Cardiac muscle cell (in vitro differentiated cells and primary cell): ENCODE results near the gene EFCAB8. TPM values are rescaled to one million over a fixed set of nuclear protein-coding genes. Genes with fewer than 3 reads are reported as not detected.
A peak's percentile ranks its signal among the peaks of the same experiment; 100 is the strongest.

Experiments used
- DNase-seq, 2 donors: peaks; one replicate each; pipeline versions ENCODE4 v3.0.0 to v3.0.0-alpha.2; 2010 to 2017; ENCODE audit warnings: low read depth in 1 of 2, low spot score in 1 of 2
- H3K27ac ChIP-seq: fragments of 200-600 bp; sonication (generic); 2 replicates; pipeline ENCODE4 v1.5.1; 2016
- H3K27me3 ChIP-seq: fragments of 200-600 bp; sonication (generic); 2 replicates; pipeline ENCODE4 v1.6.0; 2016; ENCODE audit warnings: control low read depth
- H3K36me3 ChIP-seq: fragments of 200-600 bp; sonication (generic); 2 replicates; pipeline ENCODE4 v1.5.1; 2016; ENCODE audit warnings: control low read depth
- H3K4me1 ChIP-seq: fragments of 200-600 bp; sonication (generic); 2 replicates; pipeline ENCODE4 v1.8.1; 2017; ENCODE audit warnings: low read depth, mild to moderate bottlenecking, mixed run types
- H3K4me3 ChIP-seq: fragments of 200-600 bp; sonication (generic); 2 replicates; pipeline ENCODE4 v1.5.1; 2016; ENCODE audit warnings: mild to moderate bottlenecking
- H3K9me3 ChIP-seq: fragments of 200-600 bp; sonication (generic); 2 replicates; pipeline ENCODE4 v1.5.1; 2017; ENCODE audit warnings: low read depth, mild to moderate bottlenecking, control low read depth
- CTCF ChIP-seq: IDR thresholded peaks from 2 replicates; pipeline ENCODE4 v1.5.1; 2012; ENCODE audit warnings: low read depth, mild to moderate bottlenecking, low read length
- polyA plus RNA-seq: library from polyadenylated mRNA; unstranded; fragments of >200 nt; fragmentation: Nextera tagmentation; extraction: Ambion mirVana; gene quantifications from 2 replicates; pipeline ENCODE4 v1.2.1, GENCODE V29; 2016
- total RNA-seq: library from RNA; depleted of rRNA; stranded (reverse); fragments of >200 nt; gene quantifications from 2 replicates; pipeline ENCODE4 v1.2.3, GENCODE V29; 2016

EFCAB8 gene
- total and polyA plus RNA-seq, 2 experiments from 2014 or later: 0.54 TPM; not detected in 1

DNA sequence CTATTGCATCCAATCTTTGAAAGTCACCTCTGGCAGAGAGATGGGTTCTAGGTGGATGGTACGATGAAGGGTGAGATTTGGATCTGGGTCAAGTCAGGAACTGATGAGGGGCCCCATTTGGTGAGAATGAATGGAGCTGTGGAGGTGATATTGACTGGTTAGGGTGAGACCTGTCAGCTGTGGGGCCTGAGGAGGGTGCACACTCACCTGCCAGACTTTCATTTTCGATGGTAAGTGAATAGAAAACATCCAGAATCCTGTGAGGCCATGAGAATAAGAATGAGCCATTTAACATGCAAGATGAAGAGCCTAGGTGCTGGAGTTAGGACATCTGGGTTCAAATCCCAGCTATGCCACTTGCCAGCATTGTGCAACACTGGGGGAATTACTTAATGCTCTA, 138.7 kb downstream of the EFCAB8 start:
- no peak for DNase-seq
- H3K27ac ChIP-seq: no peak overlapping the region

GRCh38 chr20:32999603-33000250, 141.0 kb downstream of the EFCAB8 start:
- H3K27me3 ChIP-seq: no peaks in the 10 kb centered on the region
- no peak for TF ChIP-seq CTCF
- no peaks in the 10 kb centered on the region for H3K36me3 ChIP-seq
- no peaks in the 10 kb centered on the region for H3K9me3 ChIP-seq
- no peak overlapping the region for H3K4me3 ChIP-seq
- peak in 1 of 2 donors; percentile 29 for DNase-seq
- no peak overlapping the region for H3K27ac ChIP-seq
- H3K4me1 ChIP-seq: no peaks in the 10 kb centered on the region

More for the DNA sequence above, 138.7 kb downstream of the EFCAB8 start:
- H3K4me1 ChIP-seq: no peaks in the 10 kb centered on the region
- H3K9me3 ChIP-seq: no peaks in the 10 kb centered on the region
- H3K27me3 ChIP-seq: no peaks in the 10 kb centered on the region
- TF ChIP-seq CTCF: no peak
- no peaks in the 10 kb centered on the region for H3K36me3 ChIP-seq
- no peak overlapping the region for H3K4me3 ChIP-seq

GRCh38 chr20:33000802-33001466, 142.2 kb downstream of the EFCAB8 start:
- Histone ChIP-seq H3K27ac (no peak overlapping the region), H3K4me3 (no peak overlapping the region), H3K4me1 (no peaks in the 10 kb centered on the region), H3K27me3 (no peaks in the 10 kb centered on the region), H3K9me3 (no peaks in the 10 kb centered on the region), H3K36me3 (no peaks in the 10 kb centered on the region)
- no peak for DNase-seq
- no peak for TF ChIP-seq CTCF

DNA sequence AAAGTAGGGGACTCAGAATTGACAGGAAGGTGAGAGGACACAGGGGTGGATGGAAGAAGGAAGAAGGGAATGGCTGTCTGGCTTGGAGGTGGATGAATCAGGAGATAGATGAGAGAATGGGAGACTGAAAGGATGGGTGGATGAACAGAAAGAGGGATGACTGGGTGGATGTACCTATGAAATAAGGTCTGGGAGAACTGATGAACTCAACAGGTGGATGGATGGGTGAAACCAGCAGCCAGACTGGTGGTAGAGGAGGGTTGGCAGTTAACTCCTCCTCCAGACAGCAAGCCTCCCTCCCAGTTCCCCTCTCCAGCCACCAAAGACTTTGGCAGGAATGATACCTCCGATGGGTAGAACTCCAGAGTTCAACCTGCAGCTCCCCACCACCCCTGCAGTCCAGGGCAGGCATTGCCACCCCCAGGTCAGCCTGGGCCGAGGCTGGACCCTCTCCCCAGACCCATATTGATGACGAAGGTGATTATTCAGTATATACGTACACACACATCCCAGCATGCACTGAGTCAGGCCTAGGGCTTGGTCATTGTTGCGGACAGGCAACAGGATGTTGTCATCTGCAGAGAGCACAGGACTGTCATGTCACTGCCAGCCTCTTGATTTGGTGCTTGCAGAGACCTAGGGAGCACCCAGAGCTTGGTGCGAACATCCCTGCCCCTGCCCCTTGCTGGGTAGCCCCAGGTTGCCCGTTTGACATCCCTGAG, 143.5 kb downstream of the EFCAB8 start:
- Histone ChIP-seq H3K27ac (no peak overlapping the region), H3K9me3 (no peaks in the 10 kb centered on the region), H3K4me3 (no peak overlapping the region), H3K27me3 (no peaks in the 10 kb centered on the region), H3K36me3 (no peaks in the 10 kb centered on the region), H3K4me1 (no peaks in the 10 kb centered on the region)
- DNase-seq: no peak
- no peak for TF ChIP-seq CTCF

DNA sequence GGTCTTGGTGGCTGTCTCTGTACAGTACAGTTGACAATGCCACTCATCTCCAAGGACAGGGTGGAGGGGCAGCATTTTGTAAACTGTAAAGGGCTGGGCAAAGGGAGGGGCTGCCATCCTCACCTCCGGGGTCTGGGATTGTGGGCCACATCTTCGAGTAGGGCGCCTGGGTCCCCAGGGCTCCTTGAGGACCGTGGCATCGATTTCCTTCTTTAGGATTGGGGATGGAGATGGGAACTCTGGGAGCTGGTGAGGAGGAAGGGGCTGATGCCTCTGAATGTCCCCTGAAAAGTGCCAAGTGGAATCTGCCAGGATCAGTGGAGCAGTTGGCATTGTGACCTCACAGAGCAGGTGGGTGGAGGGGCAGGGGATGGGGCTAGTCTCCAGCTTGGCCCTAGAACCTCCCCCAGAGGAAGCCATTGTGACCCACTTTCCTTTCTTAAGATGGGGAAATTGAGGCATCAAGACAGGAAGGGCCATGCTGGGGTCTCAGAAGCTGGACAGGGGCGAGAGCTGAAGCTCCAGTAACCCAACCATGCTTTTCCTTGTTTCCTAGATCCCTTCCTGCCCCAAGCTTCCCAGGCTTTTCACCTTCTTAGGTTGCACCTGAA, 145.5 kb downstream of the EFCAB8 start, which contains the start of gene SUN5:
TSS of gene SUN5 (minus strand) at position 293 of the 611 bp plus-strand sequence. CDS start at position 200, 93 bp downstream.
- Histone ChIP-seq H3K36me3 (no peaks in the 10 kb centered on the region), H3K27me3 (no peaks in the 10 kb centered on the region), H3K27ac (no peak within 1 kb of the TSS), H3K9me3 (no peaks in the 10 kb centered on the region), H3K4me1 (no peaks in the 10 kb centered on the region), H3K4me3 (no peak within 1 kb of the TSS)
- no peak for TF ChIP-seq CTCF
- DNase-seq: no peak
